Activated T-cell treated with anti-CD3 and anti-CD28 coated beads for 1 hour (primary cell): Measurements from ENCODE around the gene FAAP20.

ENCODE experiments used
- DNase-seq: peaks from one replicate; pipeline ENCODE4 v3.0.0-alpha.2; 2020; ENCODE audit warnings: low read depth

The FAAP20 gene

GRCh38 chr1:2194898-2195673 is 514 bp upstream of the FAAP20 start:
- DNase-seq: peak; percentile 77

DNA sequence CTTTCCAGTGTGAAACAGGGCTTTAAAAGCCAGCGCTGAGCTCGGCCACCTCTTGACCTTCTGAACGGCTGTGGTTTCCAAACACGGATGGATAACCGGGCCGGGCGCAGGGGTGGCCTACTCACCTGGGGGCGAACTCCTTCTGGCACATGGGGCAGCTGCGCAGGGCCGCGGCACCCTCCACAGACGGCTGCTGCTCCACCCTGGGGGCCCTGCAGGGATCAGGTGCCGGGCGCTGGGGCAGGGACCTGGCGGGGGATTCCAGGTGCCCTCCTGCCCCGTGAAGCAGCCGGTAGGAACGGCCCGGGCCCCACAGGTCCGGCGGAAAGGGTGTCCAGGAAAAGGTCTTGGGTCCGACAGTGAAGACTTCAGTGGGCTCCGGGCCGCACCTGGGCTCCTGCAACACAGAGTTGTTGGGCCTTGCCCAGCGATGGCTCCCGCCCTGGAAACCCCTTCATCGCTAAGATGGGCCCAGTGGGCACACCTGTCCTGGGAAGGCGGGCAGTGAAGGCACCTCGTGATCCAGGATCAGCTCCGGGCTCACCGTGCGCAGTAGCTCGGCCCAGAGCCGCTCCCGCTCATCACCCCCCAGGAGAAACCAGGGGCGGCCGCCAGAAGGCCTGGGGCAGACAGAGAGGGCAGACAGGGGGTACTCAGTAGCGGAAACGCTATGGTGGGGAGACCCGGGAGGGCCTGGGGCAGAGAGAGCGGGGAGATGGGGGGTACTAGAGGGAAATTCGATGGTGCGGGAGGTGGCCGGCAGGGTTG is 874 bp downstream of the FAAP20 start:
- DNase-seq: no peak

- no peak for DNase-seq
Measured at GRCh38 chr1:2192031-2192995, 2.3 kb downstream of the FAAP20 start.

- no peak for DNase-seq
Measured at GRCh38 chr1:2190491-2190976, 4.0 kb downstream of the FAAP20 start.

GRCh38 chr1:2189459-2190425 is 4.8 kb downstream of the FAAP20 start:
- DNase-seq: peak; percentile 83

DNA sequence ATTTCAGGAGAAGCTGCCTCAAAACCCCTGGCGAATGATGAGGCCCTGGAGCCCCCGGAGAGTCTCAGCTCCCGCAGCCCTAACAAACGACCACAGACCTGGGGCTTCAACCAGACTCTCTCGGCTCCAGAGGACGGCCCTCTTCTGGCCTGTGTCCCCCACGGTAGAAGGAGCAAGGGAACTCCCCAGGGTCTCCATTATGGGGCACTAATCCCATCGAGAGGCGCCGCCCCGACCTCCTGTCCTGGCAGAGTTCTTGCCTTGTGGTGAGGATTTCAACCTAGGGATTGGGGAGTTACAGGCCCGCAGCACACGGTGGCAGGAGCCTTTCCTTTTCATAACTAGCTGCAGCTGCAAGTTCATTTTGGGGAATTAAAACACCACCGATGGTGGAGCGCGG is 6.2 kb downstream of the FAAP20 start:
- DNase-seq: no peak

DNA sequence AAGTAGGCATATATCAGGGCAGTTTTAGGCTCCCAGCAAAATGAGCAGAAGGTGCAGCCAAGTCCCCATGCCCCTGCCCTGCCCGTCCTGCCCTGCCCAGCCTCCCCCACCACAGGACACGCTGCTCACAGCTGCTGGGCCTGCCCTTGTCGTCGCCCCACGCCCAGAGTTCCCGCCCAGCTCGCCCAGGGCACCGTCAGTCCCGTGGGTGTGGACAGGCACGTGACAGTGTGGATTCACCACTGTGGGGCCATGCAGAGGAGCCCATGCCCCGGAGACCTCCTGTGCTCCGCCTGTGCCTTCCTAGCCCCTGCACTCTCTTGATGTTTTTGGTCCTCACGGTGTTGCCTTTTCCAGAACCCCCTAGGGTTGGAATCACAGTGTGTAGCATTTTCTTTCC is 7.0 kb downstream of the FAAP20 start:
- DNase-seq: no peak

DNA sequence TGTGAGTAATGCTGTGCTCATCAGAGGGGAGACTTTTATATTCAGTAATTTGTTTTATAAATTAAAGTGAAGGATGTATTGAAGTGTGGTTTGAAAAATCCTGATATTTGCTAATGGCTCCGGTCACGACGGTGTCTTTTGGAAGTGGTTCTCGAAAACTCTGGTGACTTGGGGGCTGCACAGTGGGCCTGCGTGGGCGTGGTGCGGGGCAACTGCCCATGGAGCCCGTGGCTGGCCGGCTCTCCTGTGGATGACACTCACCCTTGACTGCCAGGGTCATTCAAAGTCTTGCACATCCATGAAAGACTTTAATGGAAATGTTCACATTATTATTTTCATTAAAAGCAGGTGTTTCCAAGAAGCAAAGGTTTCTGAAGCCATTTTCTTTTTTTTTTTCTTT is 7.7 kb downstream of the FAAP20 start:
- no peak for DNase-seq

- DNase-seq: no peak
Measured at GRCh38 chr1:2185880-2186855, 8.4 kb downstream of the FAAP20 start.

DNA sequence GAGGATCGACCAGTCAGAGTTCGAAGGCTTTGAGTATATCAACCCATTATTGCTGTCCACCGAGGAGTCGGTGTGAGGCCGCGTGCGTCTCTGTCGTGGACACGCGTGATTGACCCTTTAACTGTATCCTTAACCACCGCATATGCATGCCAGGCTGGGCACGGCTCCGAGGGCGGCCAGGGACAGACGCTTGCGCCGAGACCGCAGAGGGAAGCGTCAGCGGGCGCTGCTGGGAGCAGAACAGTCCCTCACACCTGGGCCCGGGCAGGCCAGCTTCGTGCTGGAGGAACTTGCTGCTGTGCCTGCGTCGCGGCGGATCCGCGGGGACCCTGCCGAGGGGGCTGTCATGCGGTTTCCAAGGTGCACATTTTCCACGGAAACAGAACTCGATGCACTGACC is 9.6 kb downstream of the FAAP20 start:
- DNase-seq: no peak

DNA sequence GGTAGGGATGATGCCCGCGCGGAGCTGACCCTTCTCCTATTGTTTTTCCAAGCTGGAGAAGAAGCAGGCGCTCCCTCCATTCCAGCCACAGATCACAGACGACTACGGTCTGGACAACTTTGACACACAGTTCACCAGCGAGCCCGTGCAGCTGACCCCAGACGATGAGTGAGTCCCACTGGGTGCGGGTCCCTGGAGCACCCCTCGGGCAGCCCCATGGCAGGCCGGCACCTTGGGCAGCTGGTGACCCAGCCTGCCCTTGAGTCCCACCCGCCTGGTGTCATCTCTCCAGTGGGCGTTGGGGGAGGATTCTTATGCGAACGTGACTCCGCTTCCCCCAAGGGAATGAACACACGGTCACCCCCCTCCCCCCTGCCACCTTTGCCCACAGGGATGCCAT is 10.0 kb downstream of the FAAP20 start:
- no peak for DNase-seq

DNA sequence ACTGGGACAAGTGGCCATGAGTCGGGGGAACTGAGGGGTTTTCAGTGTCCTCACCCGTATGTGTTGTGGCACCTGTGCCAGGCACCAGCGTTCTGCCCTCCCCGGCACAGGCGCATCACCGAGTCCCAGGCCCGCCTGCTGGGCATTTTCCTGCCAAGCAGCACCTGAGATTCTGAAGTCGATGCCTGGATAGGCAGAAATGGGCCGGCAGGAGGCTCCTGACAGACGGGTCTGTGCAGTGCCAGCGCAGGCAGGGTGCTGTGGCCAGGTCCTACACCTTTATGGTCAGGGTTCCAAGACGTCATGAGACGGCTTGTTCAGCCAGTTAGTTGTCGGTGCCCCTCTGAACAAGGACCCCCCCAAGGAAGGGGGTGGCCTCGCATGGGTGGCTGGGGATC is 10.6 kb downstream of the FAAP20 start:
- no peak for DNase-seq

DNA sequence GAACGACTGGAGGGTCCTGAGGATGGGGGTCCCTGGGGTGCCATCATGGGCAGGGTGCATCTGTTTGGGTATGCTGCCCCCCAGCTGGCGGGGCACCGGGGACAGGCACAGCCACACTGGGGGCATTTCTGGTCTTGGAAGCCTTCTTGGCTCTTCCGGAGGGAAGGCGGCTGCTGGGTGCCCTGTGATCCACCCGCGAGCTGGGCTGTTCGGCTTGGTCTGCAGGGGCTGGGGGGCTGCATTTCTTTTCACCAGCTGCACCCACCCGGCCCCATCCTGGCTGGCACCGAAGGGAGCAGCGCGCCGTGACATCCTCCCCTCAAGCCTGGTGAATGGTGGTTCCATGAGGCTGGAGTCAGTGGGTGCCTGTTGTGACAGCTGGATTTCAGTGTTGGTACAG is 12.2 kb downstream of the FAAP20 start:
- DNase-seq: no peak

DNA sequence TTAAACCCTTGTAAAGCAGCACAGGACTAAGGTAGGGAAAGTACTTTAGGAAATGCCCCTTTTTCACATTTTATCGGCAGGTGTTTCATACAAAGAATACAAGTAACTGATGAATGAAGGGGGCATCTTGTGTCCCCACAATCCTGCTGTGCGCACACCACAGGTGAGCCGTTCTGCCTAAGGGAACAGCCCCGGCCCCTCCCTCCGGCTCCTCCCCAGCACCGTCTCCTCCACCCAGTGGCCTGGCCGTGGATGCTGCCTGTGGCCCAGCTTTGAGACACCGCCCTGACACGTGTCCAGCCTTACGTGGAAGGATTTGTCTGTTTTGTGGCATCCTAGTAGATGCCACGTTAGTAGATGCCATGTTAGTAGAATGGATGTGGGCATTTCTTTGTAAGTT is 12.8 kb downstream of the FAAP20 start:
- DNase-seq: no peak

- DNase-seq: no peak
Measured at GRCh38 chr1:2181271-2181670, 13.3 kb downstream of the FAAP20 start.

DNA sequence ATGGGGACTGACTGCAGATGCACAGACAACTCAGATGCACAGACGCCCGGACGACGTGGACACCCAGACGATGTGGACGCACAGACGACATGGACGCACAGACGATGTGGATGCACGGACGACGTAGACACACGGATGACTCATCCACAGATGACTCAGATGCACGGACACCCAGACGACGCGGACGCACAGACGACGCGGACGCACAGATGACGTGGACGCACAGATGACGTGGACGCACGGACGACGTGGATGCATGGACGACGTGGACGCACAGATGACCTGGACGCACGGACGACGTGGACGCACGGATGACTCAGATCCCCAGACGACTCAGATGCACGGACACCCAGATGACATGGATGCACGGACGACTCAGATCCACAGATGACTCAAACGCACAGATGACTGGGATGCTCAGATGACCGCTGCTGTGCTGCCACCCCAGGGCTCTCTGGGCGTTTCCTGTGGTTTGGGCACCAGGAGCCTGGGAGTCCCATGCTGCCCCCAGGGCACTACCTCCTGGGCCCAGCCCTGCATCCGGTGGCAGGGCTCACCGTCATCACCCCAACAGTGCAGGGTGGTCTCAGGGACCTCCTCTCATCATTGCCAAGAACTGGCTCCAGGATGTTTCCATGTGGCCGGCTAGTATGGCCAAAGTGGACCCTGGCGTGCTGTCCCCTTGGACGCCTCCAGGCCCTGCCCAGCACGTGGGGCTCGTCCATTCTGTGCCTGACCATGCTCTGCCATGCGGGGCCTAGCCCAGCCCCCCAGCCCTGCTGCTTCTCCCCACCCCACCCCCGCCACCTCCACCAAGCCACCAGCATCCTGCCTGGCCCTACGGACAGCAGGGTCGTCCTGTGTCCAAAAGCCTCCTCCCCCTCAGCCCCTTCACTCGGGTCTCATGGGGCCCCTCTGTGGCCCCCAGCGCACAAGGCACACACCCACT is 14.0 kb downstream of the FAAP20 start:
- no peak for DNase-seq

- no peak for DNase-seq
Measured at GRCh38 chr1:2179283-2180013, 15.1 kb downstream of the FAAP20 start.

GRCh38 chr1:2178875-2179274 is 15.7 kb downstream of the FAAP20 start:
- DNase-seq: no peak
